Measurements from ENCODE around the gene MXD4. TPM values are rescaled to one million over a fixed set of nuclear protein-coding genes. Genes with fewer than 3 reads are reported as not detected.

MXD4 gene
- total and polyA plus RNA-seq, 2 experiments from 2014 or later = 6.9 to 19.9 TPM

DNA sequence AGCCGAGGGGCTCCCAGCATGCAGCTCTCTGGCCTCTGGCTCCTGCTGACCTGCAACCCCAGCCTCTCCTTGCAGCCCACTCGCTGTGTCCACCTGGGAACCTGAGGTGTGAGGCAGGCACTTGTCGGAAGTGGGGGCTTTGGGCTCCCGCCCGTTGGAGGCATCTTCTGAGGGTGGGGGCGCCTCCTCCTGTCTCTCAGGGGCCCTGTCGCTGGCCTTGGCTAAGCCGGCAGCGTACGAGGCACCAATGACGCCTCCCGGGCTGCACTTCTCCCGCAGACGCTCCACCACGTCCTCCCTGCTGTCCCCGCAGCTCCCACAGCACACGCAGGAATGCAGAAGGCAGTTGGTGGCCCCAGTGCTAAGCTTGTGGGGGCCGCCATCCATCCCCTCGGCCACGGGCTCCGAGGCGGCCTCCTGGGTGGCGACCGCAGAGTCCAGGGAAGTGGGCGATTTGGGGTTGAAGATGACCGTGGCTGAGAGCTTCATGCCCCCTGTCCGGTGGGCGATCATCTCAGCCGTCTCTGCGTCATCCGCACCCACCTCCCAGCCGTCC is 42.5 kb upstream of the MXD4 start (continued):
- TF ChIP-seq, protein P1, sequence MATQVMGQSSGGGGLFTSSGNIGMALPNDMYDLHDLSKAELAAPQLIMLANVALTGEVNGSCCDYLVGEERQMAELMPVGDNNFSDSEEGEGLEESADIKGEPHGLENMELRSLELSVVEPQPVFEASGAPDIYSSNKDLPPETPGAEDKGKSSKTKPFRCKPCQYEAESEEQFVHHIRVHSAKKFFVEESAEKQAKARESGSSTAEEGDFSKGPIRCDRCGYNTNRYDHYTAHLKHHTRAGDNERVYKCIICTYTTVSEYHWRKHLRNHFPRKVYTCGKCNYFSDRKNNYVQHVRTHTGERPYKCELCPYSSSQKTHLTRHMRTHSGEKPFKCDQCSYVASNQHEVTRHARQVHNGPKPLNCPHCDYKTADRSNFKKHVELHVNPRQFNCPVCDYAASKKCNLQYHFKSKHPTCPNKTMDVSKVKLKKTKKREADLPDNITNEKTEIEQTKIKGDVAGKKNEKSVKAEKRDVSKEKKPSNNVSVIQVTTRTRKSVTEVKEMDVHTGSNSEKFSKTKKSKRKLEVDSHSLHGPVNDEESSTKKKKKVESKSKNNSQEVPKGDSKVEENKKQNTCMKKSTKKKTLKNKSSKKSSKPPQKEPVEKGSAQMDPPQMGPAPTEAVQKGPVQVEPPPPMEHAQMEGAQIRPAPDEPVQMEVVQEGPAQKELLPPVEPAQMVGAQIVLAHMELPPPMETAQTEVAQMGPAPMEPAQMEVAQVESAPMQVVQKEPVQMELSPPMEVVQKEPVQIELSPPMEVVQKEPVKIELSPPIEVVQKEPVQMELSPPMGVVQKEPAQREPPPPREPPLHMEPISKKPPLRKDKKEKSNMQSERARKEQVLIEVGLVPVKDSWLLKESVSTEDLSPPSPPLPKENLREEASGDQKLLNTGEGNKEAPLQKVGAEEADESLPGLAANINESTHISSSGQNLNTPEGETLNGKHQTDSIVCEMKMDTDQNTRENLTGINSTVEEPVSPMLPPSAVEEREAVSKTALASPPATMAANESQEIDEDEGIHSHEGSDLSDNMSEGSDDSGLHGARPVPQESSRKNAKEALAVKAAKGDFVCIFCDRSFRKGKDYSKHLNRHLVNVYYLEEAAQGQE (IDR thresholded peaks at IDR 0.05; ENCODE audit: unreplicated experiment) = no peak
- TF ChIP-seq ZNF114 (CRISPR knock-in tag; IDR thresholded peaks at IDR 0.05) (no peak), STAT1 (IDR thresholded peaks at IDR 0.05; ENCODE audit: unreplicated experiment) (no peak), ZNF331 (CRISPR knock-in tag; IDR thresholded peaks at IDR 0.05; ENCODE audit: low read depth) (no peak), POLR2AphosphoS5 (IDR thresholded peaks at IDR 0.05; ENCODE audit: low read depth) (no peak), JUNB (IDR thresholded peaks at IDR 0.05; ENCODE audit: unreplicated experiment) (no peak), EZH2 (IDR thresholded peaks at IDR 0.05; ENCODE audit: low read depth, unreplicated experiment) (no peak)
- TF ChIP-seq, protein P2, sequence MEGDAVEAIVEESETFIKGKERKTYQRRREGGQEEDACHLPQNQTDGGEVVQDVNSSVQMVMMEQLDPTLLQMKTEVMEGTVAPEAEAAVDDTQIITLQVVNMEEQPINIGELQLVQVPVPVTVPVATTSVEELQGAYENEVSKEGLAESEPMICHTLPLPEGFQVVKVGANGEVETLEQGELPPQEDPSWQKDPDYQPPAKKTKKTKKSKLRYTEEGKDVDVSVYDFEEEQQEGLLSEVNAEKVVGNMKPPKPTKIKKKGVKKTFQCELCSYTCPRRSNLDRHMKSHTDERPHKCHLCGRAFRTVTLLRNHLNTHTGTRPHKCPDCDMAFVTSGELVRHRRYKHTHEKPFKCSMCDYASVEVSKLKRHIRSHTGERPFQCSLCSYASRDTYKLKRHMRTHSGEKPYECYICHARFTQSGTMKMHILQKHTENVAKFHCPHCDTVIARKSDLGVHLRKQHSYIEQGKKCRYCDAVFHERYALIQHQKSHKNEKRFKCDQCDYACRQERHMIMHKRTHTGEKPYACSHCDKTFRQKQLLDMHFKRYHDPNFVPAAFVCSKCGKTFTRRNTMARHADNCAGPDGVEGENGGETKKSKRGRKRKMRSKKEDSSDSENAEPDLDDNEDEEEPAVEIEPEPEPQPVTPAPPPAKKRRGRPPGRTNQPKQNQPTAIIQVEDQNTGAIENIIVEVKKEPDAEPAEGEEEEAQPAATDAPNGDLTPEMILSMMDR (conservative IDR thresholded peaks at IDR 0.05; ENCODE audit: low read depth in 2 of 2) = no peak

DNA sequence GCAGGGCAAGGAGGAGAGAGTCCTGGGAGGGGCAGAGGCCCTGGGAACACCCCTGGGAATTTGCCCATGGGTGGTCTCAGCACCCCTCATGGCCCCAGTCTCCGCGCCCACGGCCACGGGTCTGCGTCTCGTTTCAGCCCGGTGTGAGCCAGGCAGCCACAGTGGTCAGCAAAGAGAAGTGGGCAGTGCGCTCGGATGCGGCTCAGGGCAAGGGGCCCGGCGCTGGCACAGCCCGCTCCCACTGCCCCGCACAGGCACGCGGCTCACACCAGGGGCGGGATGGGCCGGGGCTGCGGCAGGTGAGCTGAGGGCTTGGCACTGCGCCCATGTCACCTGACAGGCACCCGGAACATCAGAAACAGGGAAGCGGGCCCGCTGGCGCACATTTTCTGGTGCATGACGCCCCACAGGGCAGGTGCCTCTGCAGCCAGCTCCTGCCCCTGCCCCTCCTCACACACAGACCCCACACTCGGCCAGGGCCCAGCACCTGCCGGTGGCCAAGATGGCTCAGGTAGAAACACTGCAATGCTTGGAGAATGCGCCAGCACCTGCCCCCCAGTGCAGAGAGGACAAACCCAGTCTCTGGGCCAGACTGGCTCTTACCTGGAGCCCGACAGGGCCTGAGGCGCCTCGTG is 41.9 kb upstream of the MXD4 start:
- no peaks in the 10 kb centered on the region for H3K27me3 ChIP-seq (ENCODE audit: insufficient read depth)
- Mint-ChIP-seq H3K27me3 (ENCODE audit: insufficient read depth, low read depth, poor library complexity) (peaks cover 7% of the 10 kb centered on the region), H3K36me3 (ENCODE audit: low read depth) (peaks cover 6% of the 10 kb centered on the region; the same call in 2 of the 3 replicates), H3K4me3 (no peak overlapping the region), H3K9me3 (peaks cover 22% of the 10 kb centered on the region), H3K27ac (no peak overlapping the region), H3K4me1 (peaks cover 4% of the 10 kb centered on the region; the same call in 2 of the 3 replicates)
- TF ChIP-seq NANOG (IDR thresholded peaks at IDR 0.05; ENCODE audit: borderline replicate concordance) (no peak), EZH2phosphoT487 (IDR thresholded peaks at IDR 0.05; ENCODE audit: unreplicated experiment) (no peak), EZH2 (IDR thresholded peaks at IDR 0.05; ENCODE audit: low read depth, unreplicated experiment) (no peak), POLR2AphosphoS5 (IDR thresholded peaks at IDR 0.05; ENCODE audit: low read depth) (no peak), ZNF114 (CRISPR knock-in tag; IDR thresholded peaks at IDR 0.05) (no peak), ZNF331 (CRISPR knock-in tag; IDR thresholded peaks at IDR 0.05; ENCODE audit: low read depth) (no peak), STAT1 (IDR thresholded peaks at IDR 0.05; ENCODE audit: unreplicated experiment) (no peak)
- TF ChIP-seq, protein P3, sequence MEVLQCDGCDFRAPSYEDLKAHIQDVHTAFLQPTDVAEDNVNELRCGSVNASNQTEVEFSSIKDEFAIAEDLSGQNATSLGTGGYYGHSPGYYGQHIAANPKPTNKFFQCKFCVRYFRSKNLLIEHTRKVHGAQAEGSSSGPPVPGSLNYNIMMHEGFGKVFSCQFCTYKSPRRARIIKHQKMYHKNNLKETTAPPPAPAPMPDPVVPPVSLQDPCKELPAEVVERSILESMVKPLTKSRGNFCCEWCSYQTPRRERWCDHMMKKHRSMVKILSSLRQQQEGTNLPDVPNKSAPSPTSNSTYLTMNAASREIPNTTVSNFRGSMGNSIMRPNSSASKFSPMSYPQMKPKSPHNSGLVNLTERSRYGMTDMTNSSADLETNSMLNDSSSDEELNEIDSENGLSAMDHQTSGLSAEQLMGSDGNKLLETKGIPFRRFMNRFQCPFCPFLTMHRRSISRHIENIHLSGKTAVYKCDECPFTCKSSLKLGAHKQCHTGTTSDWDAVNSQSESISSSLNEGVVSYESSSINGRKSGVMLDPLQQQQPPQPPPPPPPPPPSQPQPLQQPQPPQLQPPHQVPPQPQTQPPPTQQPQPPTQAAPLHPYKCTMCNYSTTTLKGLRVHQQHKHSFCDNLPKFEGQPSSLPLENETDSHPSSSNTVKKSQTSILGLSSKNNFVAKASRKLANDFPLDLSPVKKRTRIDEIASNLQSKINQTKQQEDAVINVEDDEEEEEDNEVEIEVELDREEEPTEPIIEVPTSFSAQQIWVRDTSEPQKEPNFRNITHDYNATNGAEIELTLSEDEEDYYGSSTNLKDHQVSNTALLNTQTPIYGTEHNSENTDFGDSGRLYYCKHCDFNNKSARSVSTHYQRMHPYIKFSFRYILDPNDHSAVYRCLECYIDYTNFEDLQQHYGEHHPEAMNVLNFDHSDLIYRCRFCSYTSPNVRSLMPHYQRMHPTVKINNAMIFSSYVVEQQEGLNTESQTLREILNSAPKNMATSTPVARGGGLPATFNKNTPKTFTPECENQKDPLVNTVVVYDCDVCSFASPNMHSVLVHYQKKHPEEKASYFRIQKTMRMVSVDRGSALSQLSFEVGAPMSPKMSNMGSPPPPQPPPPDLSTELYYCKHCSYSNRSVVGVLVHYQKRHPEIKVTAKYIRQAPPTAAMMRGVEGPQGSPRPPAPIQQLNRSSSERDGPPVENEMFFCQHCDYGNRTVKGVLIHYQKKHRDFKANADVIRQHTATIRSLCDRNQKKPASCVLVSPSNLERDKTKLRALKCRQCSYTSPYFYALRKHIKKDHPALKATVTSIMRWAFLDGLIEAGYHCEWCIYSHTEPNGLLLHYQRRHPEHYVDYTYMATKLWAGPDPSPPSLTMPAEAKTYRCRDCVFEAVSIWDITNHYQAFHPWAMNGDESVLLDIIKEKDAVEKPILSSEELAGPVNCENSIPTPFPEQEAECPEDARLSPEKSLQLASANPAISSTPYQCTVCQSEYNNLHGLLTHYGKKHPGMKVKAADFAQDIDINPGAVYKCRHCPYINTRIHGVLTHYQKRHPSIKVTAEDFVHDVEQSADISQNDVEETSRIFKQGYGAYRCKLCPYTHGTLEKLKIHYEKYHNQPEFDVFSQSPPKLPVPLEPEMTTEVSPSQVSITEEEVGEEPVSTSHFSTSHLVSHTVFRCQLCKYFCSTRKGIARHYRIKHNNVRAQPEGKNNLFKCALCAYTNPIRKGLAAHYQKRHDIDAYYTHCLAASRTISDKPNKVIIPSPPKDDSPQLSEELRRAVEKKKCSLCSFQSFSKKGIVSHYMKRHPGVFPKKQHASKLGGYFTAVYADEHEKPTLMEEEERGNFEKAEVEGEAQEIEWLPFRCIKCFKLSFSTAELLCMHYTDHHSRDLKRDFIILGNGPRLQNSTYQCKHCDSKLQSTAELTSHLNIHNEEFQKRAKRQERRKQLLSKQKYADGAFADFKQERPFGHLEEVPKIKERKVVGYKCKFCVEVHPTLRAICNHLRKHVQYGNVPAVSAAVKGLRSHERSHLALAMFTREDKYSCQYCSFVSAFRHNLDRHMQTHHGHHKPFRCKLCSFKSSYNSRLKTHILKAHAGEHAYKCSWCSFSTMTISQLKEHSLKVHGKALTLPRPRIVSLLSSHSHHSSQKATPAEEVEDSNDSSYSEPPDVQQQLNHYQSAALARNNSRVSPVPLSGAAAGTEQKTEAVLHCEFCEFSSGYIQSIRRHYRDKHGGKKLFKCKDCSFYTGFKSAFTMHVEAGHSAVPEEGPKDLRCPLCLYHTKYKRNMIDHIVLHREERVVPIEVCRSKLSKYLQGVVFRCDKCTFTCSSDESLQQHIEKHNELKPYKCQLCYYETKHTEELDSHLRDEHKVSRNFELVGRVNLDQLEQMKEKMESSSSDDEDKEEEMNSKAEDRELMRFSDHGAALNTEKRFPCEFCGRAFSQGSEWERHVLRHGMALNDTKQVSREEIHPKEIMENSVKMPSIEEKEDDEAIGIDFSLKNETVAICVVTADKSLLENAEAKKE (CRISPR knock-in tag; IDR thresholded peaks at IDR 0.05) = no peak
- no peak for ATAC-seq
- no peak overlapping the region for H2AFZ ChIP-seq
- no peak overlapping the region for H3K4me2 ChIP-seq
- H3K4me3 ChIP-seq = no peak overlapping the region
- no peaks in the 10 kb centered on the region for H3K4me1 ChIP-seq (ENCODE audit: insufficient read depth)
- 0 out of 2 replicates have a peak, but pooled peaks cover 4% of the 10 kb centered on the region for H3F3A ChIP-seq (replicated peaks; ENCODE audit: low read depth)
- H3K79me2 ChIP-seq (replicated peaks; ENCODE audit: insufficient read depth) = no peaks in the 10 kb centered on the region
- DNase-seq (ENCODE audit: low spot score) = no peak
- no peaks in the 10 kb centered on the region for H3K9me2 ChIP-seq (ENCODE audit: insufficient read depth)
- H4K20me1 ChIP-seq (replicated peaks; ENCODE audit: insufficient read depth) = no peaks in the 10 kb centered on the region
- H3K36me3 ChIP-seq (ENCODE audit: insufficient read depth) = no peaks in the 10 kb centered on the region
- no peak overlapping the region for H3K27ac ChIP-seq (ENCODE audit: low read depth)
